Activated naive CD8-positive, alpha-beta T cell treated with anti-CD3 and anti-CD28 coated beads, Interleukin-2, amount 50 U/mL, for 16 hours (primary cell): Measurements from ENCODE around the gene GNPDA2.
"Not testable (repeated sequence)": the region's sequence is repeated elsewhere in the genome, so short reads cannot be mapped to it uniquely, and the experiment has no call there.

Experiments
- DNase-seq: peaks from one replicate; pipeline ENCODE4 v3.0.0-alpha.2; 2020; ENCODE audit warnings: low read depth, low spot score

Gene GNPDA2

DNA sequence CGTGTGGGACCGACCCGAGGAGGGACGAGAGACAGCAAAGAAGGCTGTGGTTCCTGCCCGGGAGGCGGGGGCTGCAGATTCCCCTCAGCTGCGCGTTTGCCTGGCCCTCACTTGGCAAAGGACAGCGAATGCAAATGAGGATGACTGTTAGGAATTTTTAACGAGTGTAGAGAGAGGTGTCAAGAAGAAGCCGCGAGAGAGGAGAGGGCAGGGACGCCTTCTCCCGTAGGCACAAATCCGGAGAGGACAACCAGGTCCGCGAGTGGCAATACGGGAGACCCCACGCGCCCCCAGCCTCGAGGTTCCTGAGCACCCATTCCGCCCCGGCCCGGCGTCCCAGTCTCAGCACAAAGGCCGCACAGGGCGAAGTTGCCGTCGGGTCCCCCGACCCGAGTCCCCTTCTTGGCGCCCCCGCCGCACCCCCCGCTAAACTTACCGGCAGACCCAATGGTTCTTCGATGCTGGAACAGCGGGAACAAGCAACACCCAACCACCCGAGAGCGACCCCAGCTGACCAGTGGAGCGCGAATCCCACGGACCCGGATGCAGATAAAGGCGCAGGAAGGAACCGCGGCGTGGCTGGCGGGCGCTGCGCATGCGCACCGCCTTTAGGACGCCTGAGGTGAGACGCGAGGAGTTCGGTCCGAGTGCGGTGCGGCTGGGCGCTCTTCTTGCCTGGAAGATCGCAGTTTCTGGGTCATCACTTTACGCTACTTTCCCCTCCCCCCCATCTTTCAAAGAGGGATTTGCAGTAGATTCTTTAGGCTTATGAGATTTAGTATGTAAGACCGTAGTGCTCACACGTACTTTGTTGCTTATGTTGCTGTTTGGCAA is at the start of gene GNPDA2:
GNPDA2 (minus strand) TSS at position 519 of the 834 bp plus-strand sequence. CDS start 4,349 bp downstream, outside the sequence.
- peak; percentile 52 for DNase-seq

GRCh38 chr4:44772340-44772739 is 46.0 kb upstream of the GNPDA2 start:
- no peak for DNase-seq

DNA sequence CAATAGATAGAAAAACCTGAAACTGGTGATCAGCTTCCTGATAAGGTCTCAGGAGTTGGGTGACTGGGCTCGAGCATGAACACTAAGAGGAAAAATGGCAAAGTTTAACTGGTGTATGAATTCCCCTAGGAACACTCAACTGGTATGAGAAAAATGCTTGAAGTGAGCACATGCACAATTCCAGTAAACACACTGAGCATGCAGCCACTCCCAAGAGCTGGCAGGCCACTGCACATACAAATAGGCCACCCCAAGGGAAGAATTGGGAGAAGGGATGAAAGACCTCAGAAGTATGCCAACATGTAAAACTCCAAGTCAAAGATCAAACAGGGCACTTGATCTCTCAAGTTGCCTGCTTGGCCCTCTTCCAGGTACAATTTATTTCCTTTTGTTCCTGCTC is 45.4 kb upstream of the GNPDA2 start:
- no peak for DNase-seq

DNA sequence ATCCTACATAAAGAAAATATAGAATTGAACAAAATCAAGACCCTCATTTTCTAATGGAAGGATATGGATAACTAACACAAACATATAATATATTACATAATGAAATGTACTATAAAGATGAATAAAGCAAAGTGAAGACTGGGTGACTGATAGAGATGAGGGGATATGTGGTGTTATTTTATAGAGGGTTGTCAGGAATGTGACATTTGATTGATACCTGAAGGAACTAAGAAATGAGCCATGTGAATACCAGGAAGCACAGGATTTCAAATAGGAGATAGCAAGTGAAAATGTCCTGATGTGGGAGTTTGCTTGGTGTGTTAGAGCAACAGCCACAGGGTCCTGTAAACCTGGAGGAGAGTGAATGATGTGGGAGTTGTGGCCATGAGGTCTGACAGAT is 40.1 kb upstream of the GNPDA2 start:
- DNase-seq = no peak

GRCh38 chr4:44765116-44765515 is 38.8 kb upstream of the GNPDA2 start:
- no peak for DNase-seq

- DNase-seq = no peak
Measured at GRCh38 chr4:44761306-44761705, 35.0 kb upstream of the GNPDA2 start.

- no peak for DNase-seq
Measured at GRCh38 chr4:44760142-44760898, 34.0 kb upstream of the GNPDA2 start.

DNA sequence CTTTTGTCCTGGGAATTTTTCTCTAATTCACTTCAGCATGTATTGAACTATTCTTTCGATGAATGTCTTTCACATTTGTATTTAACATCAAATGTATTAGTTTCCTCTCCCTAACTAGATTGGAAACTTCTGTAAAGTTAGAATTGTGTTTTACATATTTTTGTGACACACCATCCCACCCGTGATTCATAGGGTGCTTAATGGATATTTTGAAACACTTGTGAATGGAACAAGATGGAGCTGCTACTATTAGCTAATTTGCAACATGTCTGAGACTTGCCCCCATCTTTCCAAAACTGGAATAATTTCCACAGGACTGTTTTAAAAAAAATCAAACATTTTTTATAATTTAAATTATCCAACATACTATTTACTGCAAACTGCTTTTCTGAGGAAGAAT is 30.2 kb upstream of the GNPDA2 start:
- DNase-seq = no peak

- no peak for DNase-seq
Measured at GRCh38 chr4:44740201-44740600, 13.8 kb upstream of the GNPDA2 start.

DNA sequence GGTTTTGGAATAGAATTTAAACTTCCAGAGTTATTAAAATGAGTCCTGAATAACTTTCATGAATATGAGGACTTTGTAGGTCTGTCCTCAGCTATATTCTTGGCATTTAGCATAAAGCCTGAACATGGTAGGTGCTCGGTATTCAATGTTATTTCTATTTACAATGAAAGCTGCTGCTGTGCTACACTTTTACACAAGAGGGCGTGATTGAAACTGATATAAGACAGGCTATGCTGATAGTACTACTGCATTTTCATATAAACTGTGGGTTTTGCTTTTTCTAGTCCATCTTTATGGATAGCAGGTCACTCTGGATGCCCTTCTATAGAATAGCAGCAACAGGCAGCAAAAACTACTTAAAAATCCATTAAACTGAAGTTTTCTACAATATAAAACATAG is 12.3 kb upstream of the GNPDA2 start:
- DNase-seq = no peak

DNA sequence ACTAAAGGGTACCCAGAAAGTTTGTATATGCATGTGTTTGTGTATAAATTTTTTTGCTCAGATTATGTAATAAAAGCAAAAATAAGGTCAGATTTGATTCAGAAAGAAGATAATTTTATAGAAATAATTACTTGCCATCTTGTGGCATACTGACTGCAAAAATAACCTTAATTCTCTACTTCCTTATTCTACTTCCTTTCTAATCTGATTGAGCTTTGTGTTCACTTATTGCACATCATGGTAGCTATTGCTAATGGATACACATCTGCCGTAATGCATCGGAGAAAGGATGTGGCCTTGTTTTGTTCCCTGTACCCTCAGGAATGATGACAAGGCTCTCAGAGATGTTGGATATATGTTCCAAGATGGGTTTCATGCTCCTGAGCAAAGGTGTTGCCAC is 10.5 kb upstream of the GNPDA2 start:
- DNase-seq = no peak

GRCh38 chr4:44728694-44729093 is 2.3 kb upstream of the GNPDA2 start:
- DNase-seq = not testable (repeated sequence)

DNA sequence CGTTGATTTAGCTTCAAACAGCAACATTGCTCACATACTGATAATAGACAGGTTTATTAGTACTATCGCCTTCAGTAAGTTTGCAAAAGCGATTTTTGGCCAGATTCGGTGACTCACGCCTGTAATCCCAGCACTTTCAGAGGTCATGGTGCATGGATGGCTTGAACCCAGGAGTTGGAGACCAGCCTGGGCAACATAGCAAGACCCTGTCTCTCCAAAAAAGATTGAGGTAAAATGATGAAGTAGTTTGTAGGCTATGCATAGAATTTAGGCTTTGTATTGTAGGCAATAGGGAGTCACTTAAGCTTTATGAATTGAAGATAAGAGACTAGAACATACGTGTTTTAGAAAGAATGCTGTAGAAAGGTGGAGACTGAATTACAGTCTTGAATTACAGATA is 1.1 kb upstream of the GNPDA2 start:
- no peak for DNase-seq

GRCh38 chr4:44725726-44726037 is 674 bp downstream of the GNPDA2 start:
- DNase-seq = no peak

GRCh38 chr4:44725166-44725565 is 1.2 kb downstream of the GNPDA2 start:
- no peak for DNase-seq

DNA sequence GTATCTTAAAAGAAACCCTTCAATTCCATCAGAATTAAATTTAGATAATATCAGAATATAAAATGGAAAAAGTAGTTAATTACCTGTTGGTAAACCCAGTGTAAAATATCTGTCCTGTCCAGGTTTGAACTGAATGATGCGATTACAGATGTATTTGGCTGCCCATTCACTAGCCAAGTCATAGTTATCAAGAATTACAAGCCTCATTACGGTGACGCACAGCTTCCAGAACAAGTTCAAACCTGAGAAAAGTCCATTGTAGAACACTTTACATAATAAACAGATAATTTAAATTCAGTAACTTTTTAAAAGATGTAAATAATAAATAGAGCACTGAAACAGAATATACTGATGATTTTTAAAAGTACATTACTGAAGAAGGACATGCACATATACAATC is 4.4 kb downstream of the GNPDA2 start:
- no peak for DNase-seq

DNA sequence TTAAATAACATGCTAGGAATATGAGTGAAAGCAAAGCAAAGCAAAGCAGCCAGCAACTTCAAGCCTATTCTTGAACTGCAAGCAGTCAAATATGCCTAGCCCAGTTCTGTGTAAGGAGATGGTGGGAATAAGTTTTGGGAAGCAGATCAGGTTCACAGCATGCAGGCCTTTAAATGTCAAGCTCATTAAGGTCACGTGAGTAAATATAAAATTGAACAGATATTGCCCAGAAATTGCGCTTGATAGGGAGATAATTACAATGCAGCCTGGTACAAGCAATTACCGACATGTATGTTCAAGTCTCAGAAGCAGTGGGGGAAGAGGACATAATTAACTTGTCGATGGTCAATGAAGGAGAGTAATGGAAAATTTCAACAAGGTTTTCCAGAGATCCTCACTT is 6.0 kb downstream of the GNPDA2 start:
- DNase-seq = no peak

- no peak for DNase-seq
Measured at GRCh38 chr4:44716597-44716996, 9.8 kb downstream of the GNPDA2 start.

- DNase-seq = no peak
Measured at GRCh38 chr4:44713125-44713524, 13.2 kb downstream of the GNPDA2 start.

DNA sequence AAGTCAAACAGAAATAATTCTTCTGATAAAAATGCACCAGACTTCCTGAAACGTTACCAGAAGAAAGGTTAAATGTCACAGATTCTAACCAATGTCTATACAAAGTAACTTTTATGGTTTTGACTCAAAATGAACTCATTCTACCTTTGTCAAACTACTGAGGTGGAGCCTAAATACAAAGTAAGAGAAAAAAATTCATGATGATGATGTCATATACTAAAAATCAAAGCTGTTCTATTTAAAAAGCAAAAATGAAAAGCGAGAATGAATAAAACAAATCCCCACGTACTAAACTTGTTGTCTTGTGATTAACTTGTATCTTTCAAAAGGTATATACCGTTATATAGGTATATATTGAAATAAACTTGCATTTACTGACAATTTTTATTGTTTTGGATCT is 21.7 kb downstream of the GNPDA2 start:
- no peak for DNase-seq

- DNase-seq = no peak
Measured at GRCh38 chr4:44701037-44701436, 25.3 kb downstream of the GNPDA2 start.

- no peak for DNase-seq
Measured at GRCh38 chr4:44700427-44700826, 25.9 kb downstream of the GNPDA2 start.

DNA sequence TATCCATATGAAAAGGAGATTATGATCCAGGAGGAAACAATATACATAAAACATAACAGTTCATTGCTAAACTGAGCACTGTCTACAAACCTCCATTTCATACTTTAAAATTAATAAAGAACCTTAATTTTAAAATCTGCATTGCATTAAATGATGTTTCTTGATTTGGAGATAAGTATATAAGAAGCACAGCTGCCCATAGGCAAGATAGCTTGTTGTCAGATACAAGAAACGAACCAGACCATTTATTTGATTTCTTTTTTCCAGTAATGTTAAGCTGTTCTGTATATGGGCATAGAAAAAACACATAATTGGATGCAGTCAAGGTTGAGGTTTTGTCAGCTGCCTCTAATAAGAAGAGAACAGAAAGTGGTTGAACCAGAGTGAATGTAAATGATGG is 41.7 kb downstream of the GNPDA2 start:
- DNase-seq = no peak
